ENCODE measurements around the gene NCOA4.

NCOA4 gene

DNA sequence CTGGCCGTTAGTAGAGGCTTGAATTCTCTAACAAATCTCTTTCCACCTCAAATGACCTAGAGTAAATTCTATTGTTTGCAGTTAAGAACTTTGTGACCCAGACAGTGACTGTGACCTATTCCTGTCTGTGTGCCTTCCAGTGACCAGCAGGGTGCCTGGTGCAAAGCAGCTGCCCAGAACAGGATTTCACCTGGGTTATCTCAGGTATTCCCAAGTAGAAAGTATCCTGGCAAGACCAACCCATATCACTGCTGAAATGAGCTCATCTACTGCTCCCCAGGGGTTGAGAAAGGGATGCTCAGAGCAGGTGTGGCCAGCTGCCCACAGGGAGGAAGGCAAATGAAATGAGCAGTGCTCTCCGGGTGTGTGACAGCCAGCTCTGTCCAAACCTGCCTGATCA, 17.7 kb upstream of the NCOA4 start:
- Histone ChIP-seq H3K4me3 (replicated peaks; ENCODE audit: low read depth, low read length) (no peak overlapping the region), H3K27me3 (replicated peaks; ENCODE audit: control insufficient read depth, insufficient read depth, low read length) (no peaks in the 10 kb centered on the region; the same call in 1 of the 2 replicates), H3K36me3 (ENCODE audit: control insufficient read depth, insufficient read depth, low read length) (no peaks in the 10 kb centered on the region)
- TF ChIP-seq, protein P1, sequence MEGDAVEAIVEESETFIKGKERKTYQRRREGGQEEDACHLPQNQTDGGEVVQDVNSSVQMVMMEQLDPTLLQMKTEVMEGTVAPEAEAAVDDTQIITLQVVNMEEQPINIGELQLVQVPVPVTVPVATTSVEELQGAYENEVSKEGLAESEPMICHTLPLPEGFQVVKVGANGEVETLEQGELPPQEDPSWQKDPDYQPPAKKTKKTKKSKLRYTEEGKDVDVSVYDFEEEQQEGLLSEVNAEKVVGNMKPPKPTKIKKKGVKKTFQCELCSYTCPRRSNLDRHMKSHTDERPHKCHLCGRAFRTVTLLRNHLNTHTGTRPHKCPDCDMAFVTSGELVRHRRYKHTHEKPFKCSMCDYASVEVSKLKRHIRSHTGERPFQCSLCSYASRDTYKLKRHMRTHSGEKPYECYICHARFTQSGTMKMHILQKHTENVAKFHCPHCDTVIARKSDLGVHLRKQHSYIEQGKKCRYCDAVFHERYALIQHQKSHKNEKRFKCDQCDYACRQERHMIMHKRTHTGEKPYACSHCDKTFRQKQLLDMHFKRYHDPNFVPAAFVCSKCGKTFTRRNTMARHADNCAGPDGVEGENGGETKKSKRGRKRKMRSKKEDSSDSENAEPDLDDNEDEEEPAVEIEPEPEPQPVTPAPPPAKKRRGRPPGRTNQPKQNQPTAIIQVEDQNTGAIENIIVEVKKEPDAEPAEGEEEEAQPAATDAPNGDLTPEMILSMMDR (IDR thresholded peaks at IDR 0.05; ENCODE audit: insufficient read depth, low read length, poor library complexity, severe bottlenecking), result no peak
- DNase-seq (ENCODE audit: extremely low read depth, insufficient read length), result no peak

DNA sequence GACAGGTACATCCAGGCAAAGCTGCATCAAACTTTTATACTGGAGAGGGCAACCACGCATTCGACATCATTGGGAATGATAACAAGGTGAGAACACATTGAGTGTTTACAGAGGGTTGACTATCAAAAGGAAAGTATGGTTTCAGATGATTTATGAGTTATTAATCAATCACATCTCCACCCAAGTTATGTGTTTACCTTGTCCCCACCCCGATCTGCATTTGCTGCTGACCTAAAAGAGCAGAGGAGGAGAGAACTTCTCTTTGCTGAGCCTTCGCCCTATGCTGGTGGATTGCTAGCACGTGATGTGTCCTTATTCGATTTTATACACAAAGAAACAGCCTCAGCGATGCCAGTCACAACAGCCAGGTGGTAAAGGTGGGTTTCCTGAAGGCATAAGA, 15.8 kb upstream of the NCOA4 start, which contains the start of gene MSMB:
TSS of gene MSMB (minus strand) at position 9 of the 400 bp plus-strand sequence. CDS start 32 bp downstream, outside the sequence.
- TF ChIP-seq, protein P1 (IDR thresholded peaks at IDR 0.05; ENCODE audit: insufficient read depth, low read length, poor library complexity, severe bottlenecking), result no peak
- H3K4me3 ChIP-seq (replicated peaks; ENCODE audit: low read depth, low read length), result no peak within 1 kb of the TSS
- H3K27me3 ChIP-seq (replicated peaks; ENCODE audit: control insufficient read depth, insufficient read depth, low read length), result no peaks in the 10 kb centered on the region
- H3K36me3 ChIP-seq (ENCODE audit: control insufficient read depth, insufficient read depth, low read length), result no peaks in the 10 kb centered on the region
- DNase-seq (ENCODE audit: extremely low read depth, insufficient read length), result no peak

DNA sequence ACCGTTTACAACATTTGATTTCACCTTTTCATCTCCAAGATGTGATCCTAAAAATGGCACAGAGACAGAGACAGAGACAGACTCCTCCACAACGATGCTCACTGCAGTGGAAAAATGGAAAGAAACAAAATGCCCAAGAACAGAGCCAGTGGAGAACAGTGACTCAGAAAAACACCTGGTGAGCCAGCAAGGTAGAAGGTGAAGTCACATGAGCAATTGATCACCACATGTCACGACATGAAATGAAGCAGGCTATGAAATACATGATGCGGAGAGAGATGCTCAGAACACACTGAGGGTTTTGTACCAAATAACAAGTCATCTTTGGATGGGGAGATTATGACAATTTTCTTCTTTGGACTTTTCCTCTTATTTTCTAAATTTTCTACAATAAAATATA, 12.1 kb upstream of the NCOA4 start:
- DNase-seq (ENCODE audit: extremely low read depth, insufficient read length), result no peak
- H3K36me3 ChIP-seq (ENCODE audit: control insufficient read depth, insufficient read depth, low read length), result no peaks in the 10 kb centered on the region
- no peak overlapping the region for H3K4me3 ChIP-seq (replicated peaks; ENCODE audit: low read depth, low read length)
- TF ChIP-seq, protein P1 (IDR thresholded peaks at IDR 0.05; ENCODE audit: insufficient read depth, low read length, poor library complexity, severe bottlenecking), result no peak
- no peaks in the 10 kb centered on the region for H3K27me3 ChIP-seq (replicated peaks; ENCODE audit: control insufficient read depth, insufficient read depth, low read length)

DNA sequence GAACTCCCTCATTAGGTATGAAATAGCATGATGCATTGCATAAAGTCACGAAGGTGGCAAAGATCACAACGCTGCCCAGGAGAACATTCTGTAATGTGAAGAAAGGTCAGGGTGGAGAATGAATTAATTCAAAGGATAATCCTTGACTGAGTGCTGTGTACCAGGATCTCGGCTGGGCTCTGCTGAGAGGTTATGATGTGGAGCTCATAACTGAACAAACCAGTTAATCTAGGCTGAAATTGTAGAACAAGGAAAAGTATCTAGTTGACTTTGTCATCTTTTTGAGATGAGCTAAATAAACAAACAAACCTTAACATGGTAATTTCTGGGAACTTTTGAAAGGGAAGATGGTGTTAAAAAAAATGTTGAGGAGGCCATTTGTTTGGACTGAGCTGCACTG, 9.6 kb upstream of the NCOA4 start:
- no peaks in the 10 kb centered on the region for H3K27me3 ChIP-seq (replicated peaks; ENCODE audit: control insufficient read depth, insufficient read depth, low read length)
- TF ChIP-seq, protein P1 (IDR thresholded peaks at IDR 0.05; ENCODE audit: insufficient read depth, low read length, poor library complexity, severe bottlenecking), result no peak
- no peaks in the 10 kb centered on the region for H3K36me3 ChIP-seq (ENCODE audit: control insufficient read depth, insufficient read depth, low read length)
- no peak for DNase-seq (ENCODE audit: extremely low read depth, insufficient read length)
- H3K4me3 ChIP-seq (replicated peaks; ENCODE audit: low read depth, low read length), result no peak overlapping the region

DNA sequence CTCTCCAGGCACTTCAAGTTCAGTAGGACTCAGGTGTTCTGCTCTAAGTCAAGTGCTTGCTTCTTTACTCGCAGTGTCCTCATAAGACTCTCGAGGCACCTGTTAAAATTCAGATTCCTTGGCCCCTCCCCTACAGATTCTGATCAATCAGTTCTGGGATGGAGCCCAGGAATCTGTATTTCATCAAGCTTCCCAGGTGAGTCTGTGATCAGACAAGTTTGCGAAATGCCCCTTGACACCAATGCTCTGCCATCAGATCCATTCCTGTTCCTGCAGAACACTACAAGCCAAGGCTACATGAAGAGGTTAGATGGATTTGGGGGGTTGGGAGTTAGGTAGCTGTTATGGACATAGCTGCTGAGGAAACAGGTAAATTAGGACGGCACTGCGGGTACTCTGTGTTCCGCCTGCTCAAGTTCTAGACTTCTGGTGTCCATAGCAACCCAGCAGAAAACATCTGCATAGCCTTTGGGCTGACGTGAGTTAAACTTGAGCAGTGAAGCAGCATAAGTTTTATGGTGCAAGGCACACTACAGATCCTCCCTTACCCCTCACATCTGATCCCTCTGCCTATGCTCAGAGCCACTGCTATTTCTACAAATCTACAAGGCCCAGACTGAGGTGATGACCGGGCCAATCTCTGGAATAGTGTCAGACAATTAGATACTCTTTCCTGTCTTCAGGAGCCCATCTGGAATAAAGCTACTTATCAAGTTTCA, 6.8 kb upstream of the NCOA4 start:
- Histone ChIP-seq H3K36me3 (ENCODE audit: control insufficient read depth, insufficient read depth, low read length) (no peaks in the 10 kb centered on the region), H3K4me3 (replicated peaks; ENCODE audit: low read depth, low read length) (no peak overlapping the region), H3K27me3 (replicated peaks; ENCODE audit: control insufficient read depth, insufficient read depth, low read length) (no peaks in the 10 kb centered on the region)
- DNase-seq (ENCODE audit: extremely low read depth, insufficient read length), result no peak
- TF ChIP-seq, protein P1 (IDR thresholded peaks at IDR 0.05; ENCODE audit: insufficient read depth, low read length, poor library complexity, severe bottlenecking), result no peak

All from GM06990 (cell line).